NB4 (cell line): ENCODE data around the gene SS18L1.
A peak's percentile ranks its signal among the peaks of the same experiment; 100 is the strongest.

Source experiments
- DNase-seq: peaks from one replicate; pipeline ENCODE4 v3.0.0; 2010; ENCODE audit warnings: low read depth
- H3K4me3 ChIP-seq: one replicate; pipeline ENCODE4 v1.5.1; 2011; ENCODE audit warnings: mild to moderate bottlenecking, low read depth, low read length, moderate library complexity
- CTCF ChIP-seq: IDR thresholded peaks from one replicate; pipeline ENCODE4 v1.5.1; 2012; ENCODE audit warnings: low read depth, low read length
- MAX ChIP-seq: IDR thresholded peaks from 2 replicates; pipeline ENCODE4 v1.6.1; 2011; ENCODE audit warnings: low read depth, low read length
- MYC ChIP-seq: IDR thresholded peaks from 2 replicates; pipeline ENCODE4 v1.6.1; 2011; ENCODE audit warnings: low read depth, low read length
- POLR2A ChIP-seq: IDR thresholded peaks from 2 replicates; pipeline ENCODE4 v1.6.1; 2011; ENCODE audit warnings: mild to moderate bottlenecking; ENCODE audit not compliant: insufficient read length; ENCODE audit errors: extremely low read depth

Gene SS18L1

GRCh38 chr20:62138204-62138543 is 5.4 kb upstream of the SS18L1 start:
- TF ChIP-seq CTCF (no peak), POLR2A (no peak), MAX (no peak), MYC (no peak)
- H3K4me3 ChIP-seq: no peak overlapping the region
- DNase-seq: no peak

GRCh38 chr20:62138912-62139311 is 4.7 kb upstream of the SS18L1 start:
- DNase-seq: no peak
- no peak for TF ChIP-seq MYC
- no peak for TF ChIP-seq MAX
- no peak for TF ChIP-seq CTCF
- TF ChIP-seq POLR2A: no peak
- H3K4me3 ChIP-seq: no peak overlapping the region

- no peak overlapping the region for H3K4me3 ChIP-seq
- no peak for DNase-seq
- TF ChIP-seq MAX (no peak), CTCF (no peak), MYC (no peak), POLR2A (no peak)
Measured at GRCh38 chr20:62139636-62140035, 3.9 kb upstream of the SS18L1 start.

GRCh38 chr20:62141043-62141396 is 2.5 kb upstream of the SS18L1 start:
- TF ChIP-seq CTCF (no peak), POLR2A (no peak), MYC (no peak), MAX (no peak)
- no peak for DNase-seq
- peak overlapping the region; percentile 18 for H3K4me3 ChIP-seq

- DNase-seq: peak; percentile 55
- H3K4me3 ChIP-seq: peak overlapping the region; percentile 90
- TF ChIP-seq CTCF (peak; percentile 46), MAX (peak; percentile 28), MYC (no peak), POLR2A (no peak)
Measured at GRCh38 chr20:62141397-62142251, 1.9 kb upstream of the SS18L1 start.
